ENCODE measurements around the gene SAP25.
"Not testable (repeated sequence)": the region's sequence is repeated elsewhere in the genome, so short reads cannot be mapped to it uniquely, and the experiment has no call there.

The SAP25 gene

DNA sequence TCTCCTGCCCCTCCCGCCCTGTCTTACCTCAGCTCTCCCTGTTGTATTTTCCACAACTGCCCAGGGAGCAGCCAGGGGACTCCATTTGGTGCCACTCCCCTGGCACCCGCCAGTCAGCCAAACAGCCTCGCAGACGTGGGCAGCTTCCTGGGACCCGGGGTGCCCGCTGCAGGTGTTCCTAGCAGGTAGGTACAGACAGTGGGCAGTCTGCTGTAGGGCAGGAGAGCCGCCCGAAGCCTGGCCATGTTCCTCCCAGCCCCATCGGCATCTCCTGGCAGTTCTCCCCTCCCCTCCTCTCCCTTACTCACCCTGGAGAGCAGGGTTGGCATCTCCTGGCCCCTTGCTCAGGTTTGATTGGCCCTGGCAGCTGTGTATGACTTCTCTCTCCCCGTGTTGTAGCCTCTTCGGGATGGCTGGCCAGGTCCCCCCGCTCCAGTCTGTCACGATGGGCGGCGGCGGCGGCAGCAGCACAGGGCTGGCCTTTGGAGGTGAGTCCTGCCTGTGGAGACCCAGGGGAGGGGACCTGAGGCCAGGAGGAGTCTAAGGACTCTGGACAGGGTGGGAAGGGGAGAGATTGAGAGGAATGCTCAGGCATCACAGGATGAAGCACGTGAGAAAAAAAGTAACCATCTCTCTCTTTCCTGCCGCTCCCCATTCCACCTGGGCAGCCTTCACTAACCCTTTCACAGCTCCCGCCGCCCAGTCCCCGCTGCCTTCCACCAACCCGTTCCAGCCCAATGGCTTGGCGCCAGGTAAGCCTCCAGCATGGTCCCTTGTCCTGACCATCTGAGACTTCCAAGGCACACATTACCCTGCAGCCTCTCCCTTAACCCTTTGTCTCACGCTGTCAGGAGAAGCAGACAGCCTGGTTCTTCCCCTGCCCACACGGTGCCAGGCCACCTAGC, 11.3 kb downstream of the SAP25 start:
- DNase-seq (ENCODE audit: low read depth in 3 of 3, low spot score in 1 of 3), result no peak

DNA sequence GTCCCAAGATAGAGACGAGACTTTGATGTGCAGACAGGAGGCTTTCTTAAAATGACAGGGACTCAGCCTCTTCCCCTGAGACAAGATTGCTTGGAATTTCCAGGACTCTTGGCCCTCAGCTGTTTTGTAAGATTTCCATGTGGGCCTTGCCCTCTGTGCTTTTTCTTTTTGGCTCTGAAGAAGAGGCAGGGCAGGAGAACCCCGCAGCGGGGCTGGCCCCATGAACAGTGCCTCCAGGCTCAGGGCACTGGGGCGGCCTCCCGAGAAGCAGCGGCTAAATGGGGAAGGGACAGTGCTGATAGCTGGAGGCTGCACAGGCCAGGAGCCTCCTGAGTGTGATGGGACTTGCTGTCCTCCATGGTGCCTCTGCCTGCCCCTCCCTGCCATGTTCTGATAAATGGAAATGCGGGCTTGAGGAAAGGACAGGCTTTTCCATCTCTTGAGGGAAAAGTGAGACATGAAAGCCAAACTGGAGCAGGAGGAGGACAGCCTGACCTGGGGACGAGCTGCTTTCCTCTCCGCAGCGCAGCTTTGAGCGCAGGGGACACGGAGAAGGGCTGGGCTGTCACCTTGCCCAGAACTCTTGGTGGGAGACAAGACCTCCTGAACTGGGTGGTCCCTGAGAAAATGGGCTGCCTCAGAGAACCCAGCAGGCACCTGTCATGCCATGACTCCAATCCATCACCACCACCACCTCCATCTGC, 12.1 kb downstream of the SAP25 start:
- no peak for DNase-seq (ENCODE audit: low read depth in 3 of 3, low spot score in 1 of 3)

DNA sequence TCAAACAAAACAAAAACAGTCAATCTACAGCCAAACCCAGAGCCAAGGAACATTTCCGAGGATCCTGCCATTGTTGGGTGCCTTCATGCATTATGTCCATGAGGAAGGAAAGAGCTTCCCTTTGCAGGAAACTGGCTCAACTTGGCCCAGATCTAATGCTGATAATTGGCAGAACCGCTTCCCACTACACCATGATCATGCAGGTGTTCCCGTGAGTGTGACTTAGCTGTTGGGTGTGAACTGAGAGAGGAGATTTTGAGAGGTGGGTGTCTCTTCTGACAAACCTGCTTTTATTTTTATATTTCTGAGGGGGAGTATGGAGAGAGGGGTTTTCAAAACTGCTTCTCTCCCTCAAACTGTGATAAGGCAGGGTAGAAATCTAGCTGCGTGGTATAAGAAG, 14.6 kb downstream of the SAP25 start:
- no peak for DNase-seq (ENCODE audit: low read depth in 3 of 3, low spot score in 1 of 3)

DNA sequence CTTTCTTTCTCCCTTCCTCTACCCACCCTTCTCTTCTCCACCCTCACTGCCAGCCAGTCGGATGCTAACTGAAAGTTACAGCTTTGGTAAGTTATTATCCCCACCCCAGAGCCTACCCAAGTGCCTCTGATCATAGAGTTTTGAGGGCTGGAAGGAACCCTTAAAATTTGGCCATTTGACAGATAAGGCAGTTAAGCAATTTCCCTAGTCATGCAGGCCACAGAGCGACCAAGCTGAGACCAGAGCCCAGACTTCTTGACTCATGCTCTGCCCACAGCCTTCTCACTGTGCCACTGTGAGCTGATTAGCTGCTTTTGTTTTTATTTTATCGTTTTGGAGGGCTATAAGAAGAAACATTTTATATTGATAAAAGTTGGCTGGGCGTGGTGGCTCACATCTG, 17.2 kb downstream of the SAP25 start:
- DNase-seq (ENCODE audit: low read depth in 3 of 3, low spot score in 1 of 3), result no peak

DNA sequence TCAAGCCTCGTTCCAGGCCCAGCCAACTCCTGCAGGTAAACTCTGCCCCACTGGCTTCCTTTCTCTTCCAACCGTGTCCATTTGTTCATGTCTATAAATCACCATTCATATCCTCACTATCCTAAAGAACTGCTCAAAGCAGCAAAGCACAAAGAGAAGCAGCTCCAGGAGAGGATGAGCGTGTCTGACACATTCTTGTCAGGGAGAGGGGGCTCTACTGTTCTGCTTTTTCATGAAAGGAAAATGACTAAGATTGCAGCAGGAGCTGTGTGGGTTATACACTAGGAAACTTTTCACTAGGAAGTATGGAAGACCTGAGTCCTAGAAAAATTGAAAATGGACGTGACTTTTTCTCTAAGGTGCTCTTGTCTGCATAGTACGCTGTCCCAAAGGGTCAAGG, 18.0 kb downstream of the SAP25 start:
- no peak for DNase-seq (ENCODE audit: low read depth in 3 of 3, low spot score in 1 of 3)

DNA sequence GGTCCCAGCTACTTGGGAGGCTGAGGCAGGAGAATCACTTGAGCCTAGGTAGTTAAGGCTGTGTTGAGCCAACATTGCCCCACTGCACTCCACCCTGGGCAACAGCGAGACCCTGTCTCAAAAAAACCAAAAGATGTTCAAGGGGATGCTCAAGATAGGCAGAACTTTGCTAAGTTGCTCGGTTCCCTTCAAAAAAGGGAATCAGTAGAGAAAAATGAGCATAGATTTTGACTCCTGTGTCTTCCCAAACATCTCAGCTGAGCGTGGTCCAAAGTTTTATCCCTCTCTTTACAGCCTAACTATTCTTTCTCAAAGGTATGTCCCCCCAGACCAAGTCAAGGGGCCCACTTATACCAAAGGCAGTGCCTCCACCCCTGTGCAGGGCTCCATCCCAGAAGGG, 20.7 kb downstream of the SAP25 start:
- no peak for DNase-seq (ENCODE audit: low read depth in 3 of 3, low spot score in 1 of 3)

DNA sequence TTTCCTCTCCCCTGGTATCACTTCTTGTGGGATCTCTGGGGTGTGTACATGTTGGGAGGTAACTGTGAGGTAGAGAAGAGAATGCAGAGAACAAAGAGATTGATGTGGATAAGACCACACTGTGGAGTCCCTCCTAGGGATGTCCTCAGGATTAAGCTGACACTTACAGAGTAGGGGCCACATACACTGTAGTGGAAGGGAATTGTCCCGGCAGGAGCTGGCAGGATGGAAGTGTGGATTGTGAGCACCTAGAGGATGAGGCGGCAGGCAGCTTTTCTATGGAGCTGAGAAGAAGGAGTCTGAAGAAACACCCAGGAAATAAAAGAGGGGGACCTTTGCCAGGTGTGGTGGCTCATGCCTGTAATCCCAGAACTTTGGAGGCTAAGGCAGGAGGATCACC, 21.2 kb downstream of the SAP25 start:
- no peak for DNase-seq (ENCODE audit: low read depth in 3 of 3, low spot score in 1 of 3)

DNA sequence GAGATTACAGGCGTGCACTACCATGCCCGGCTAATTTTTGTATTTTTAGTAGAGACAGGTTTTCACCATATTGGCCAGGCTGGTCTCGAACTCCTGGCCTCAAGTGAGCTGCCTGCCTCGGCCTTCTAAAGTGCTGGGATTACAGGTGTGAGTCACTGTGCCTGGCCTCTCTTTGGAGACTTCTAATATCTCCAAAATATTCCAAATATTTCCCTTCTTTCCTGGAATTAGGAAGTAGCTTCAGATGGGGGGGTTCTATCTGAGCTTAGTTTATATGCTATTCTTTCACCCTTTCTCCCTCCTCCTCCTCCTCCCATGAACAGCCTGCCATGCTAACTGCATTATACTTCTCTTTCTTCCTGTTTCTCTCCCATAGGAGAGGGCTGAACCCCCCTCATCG, 25.3 kb downstream of the SAP25 start:
- not testable (repeated sequence) for DNase-seq (ENCODE audit: low read depth in 3 of 3, low spot score in 1 of 3)

DNA sequence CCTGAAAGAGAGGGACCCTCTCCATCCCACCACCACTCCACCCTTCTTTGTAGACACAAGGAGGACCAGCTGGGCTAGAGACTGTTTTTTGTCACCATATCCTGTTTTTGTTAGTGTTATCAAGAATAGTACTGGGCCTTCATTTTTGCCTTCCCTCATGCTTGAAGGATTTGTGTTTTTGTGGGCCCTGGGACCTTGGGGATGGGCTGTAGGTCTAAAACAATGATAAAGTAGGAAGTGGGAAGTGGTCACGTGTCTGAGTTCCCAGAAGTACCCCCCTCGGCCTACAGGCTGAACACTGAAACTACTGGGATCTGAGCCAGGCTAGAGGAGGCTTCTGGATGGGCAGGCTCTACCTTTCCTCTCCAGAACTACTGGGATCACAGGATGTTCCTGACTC, 25.8 kb downstream of the SAP25 start:
- DNase-seq (ENCODE audit: low read depth in 3 of 3, low spot score in 1 of 3), result no peak

DNA sequence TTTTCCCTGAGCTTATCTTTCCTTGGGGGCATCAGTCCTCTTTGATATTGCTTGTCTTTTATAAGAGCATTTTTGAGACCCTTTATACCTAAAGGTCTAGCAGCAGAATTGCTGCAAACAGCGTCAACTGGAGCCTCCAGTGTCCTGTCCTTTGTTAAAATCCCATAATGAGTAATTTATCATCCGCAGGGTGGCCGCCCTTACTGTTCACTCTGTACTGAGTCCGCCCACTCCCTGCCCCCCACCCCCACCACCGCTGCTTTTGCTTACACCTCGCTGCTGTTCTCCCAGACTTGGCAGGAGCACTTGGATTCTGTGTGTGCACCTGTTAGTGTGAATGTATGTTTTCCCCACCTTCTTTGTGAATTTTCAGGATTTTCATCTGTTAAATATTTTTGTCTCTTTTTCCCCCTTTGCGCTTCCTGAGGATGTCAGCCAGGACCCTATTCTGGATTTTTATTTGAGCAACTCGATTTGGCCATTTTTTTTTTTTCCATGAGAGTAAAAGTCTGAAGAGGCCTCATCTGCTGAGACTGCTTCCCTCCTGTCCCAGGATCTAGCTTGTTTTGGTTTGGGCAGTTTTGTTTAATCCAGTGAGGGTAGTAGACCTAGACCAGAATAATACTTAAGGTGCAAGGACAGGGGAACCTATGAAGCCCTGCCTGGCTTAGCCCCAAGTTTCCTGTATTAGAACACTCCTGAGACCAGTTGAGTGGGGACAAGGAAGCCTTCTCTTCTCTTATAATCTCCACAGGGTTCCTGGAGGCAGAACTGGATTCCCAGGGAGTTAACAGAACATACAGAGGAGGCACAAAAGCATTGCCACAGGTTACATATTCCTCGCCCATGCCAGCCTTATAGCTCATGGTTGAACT, 26.5 kb downstream of the SAP25 start:
- DNase-seq (ENCODE audit: low read depth in 3 of 3, low spot score in 1 of 3), result no peak

DNA sequence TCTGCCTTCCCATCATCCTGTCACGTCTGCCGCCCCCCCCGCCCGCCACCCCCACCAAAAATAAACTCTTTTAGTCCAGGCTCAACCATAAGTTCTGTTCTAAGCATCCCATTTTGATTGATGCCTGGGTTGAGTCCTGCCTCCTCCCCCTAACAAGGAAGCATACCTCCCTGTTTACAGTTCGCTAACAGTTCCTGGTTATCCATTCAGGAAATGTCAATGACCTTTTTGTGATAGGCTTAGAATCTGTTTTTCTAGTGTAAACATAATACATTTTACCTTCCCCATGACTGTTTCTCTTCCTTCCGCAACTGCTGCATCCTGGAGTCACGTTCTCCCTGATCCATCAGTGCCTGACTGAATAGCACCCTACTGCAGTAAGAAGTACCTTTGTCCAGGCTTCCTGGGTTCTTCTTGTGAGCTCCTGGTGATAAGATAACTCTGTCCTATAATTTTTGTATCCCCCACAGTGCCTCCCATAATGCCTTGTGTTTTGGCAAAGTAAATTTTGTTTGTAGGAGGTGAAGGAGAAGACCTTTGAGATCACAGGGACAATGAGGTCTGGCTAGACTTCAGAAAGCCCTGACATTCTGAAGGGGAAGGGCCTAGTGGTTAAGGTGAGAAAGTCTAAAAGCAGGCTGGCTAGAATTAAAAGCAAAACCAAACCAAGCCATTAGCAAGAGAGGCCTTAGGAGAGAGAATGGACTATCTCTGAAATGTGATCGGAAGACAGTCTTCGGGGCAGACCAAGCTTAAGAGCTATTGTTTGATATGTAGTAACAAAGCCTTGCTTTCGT, 27.4 kb downstream of the SAP25 start:
- no peak for DNase-seq (ENCODE audit: low read depth in 3 of 3, low spot score in 1 of 3)

DNA sequence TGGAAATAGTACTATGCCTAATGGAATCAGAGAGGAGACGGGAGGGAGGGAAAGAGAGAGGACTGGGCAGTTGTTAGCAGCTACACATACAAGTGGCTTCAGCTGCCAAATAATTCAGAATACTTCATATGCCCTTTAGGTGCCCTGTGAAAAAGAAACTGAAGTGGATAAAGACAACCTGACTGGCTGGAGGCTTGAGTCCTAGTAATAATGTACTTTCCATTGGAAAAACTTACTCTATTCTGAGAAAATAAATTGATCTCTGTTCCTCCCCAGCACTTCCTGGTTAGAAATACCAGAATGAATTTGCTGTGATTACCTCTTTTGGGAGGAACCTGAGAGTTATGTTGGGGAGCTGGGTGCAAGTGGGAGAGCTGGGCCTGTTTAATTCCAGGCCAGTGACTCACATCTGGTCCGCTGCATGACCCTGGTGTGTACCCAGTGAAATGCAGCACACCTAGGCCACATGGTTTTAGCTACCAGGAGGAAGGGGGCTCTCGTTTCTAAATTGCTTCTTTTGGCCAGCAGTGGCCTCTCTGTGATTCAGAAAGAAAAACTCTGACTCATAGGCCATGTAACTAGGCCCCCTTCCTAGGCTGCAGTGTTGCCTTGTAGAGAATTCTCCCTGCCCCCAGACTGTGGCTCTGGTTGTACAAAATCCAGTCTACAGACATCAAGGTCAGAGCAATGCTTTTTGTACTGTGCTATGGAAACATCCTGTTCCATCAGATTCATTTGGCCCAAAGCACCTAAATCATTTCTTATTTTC, 28.2 kb downstream of the SAP25 start:
- no peak for DNase-seq (ENCODE audit: low read depth in 3 of 3, low spot score in 1 of 3)

DNA sequence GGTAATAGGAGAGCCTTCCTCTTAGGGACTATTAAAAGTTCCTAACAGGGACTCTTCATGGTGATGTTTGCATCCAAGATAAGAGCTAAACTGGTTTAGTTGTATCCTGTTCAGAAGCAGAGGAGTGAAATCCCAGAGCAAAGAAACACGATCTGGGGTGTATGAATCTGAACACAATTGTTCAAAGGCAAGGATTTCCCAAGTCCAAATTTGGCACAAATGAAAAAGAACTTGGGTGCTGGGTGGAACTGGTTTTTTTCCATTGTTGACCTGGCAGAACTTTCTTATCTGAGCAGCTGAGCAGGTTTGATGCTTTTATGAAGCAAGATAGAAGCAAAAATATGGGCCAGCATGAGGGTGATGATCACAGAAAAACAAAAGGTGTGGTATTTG, 28.7 kb downstream of the SAP25 start:
- DNase-seq (ENCODE audit: low read depth in 3 of 3, low spot score in 1 of 3), result no peak

DNA sequence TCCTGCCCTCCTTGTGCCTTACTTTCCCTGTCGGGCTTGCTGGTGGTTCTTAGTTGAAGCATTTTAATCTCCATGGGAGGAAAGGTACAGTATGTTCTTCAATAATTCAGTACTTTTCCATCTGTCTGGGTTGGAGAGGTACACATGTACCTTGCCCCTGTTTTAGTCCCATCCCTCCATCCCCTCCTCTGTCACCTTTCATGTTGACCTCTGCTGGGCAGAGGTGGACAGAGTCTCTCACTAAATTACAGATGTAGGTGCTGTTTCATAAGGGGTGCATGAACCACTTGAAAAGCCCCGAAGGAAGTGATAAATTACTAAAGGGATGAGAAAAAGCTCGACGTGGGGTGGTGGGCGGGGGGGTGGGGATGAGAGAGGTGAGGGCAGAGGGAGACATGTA, 29.3 kb downstream of the SAP25 start:
- no peak for DNase-seq (ENCODE audit: low read depth in 3 of 3, low spot score in 1 of 3)

DNA sequence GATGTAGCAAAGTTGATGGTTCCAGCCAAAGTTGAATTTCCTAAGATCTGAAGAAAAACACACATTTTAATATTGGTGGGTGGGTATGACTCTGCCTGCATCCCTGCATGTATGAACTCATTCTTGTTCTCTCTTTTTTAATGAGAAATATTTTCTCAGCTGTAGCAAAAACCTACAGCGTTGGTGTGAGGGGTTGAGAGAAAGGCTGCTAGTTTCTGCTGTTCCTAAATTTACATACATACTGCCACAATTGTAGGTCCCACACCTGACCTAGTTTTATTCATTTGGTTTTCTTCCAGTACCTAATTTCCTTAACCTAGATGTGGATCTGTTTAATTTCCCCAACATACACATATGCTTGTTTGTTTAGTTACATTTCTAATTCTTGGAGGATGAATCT, 30.1 kb downstream of the SAP25 start:
- DNase-seq (ENCODE audit: low read depth in 3 of 3, low spot score in 1 of 3), result no peak

DNA sequence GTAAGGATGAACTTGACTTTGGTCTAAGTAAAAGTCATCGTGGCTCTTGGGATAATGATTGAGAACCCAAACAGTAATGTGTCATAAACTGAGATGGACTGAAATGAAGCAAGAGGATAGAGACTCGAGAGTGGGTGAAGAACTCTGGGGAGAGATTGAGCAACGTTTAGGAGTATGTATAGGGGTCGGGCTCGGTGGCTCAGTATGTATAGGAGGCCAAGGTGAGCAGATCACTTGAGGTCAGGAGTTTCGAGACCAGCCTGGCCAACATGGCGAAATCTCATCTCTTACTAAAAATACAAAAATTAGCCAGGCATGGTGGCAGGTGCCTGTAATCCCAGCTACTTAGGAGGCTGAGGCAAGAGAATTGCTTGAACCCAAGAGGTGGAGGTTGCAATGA, 32.4 kb downstream of the SAP25 start:
- not testable (repeated sequence) for DNase-seq (ENCODE audit: low read depth in 3 of 3, low spot score in 1 of 3)

DNA sequence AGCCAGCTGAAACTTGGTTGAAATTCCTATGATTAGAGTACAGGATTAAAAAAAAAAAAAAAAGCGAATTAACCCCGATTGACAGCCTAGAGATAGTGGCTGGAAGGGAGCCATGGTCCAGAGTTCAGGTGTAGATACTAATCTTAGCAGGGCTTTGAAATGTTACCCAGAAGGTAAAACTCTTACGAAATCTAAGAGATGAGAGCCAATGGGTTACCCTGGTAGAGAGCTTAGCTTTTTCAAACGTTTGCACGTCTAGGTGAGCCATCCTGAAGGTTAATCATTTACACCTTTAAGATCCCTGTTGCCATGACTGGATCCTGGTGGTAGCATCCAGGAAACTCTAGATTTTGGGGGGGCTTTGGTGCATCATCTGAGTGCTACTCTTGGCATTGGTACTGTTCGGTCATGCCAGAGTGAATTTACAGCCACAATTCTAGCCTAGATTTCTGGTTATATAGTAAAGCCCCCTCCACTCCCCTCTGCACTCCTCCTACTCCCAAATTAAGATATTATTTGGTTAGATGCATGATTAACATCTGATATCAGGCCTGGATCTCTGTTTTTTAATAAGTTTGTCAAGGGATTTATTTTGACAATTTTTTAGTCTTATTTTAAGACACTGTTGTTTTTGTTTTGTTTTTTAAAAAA, 33.5 kb downstream of the SAP25 start:
- DNase-seq (ENCODE audit: low read depth in 3 of 3, low spot score in 1 of 3), result no peak

DNA sequence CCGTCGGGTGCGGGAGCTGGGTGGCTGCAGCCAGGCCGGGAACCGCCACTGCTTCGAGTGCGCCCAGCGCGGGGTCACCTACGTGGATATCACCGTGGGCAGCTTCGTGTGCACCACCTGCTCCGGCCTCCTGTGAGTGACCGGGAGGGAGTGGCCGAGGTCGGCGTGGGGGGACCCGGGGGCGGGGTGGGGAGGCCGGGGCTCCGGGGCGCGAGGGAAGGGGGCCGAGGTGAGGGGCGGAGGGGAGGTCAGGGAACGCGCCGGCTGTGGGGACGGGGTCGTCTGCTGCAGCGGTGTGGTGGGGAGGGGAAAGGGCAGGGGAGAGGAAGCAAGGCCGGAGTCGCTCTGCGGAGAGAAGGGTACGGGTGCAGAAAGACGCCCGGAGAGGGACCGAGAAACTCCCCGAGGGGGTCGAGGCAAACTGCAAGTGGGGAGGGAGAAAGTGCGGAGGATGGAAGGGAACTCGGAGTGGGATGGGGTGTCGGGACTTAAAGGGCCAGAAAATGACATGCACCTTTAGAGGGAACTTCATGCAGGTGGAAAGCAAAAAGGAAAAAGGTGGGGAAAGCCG, 34.2 kb downstream of the SAP25 start:
- no peak for DNase-seq (ENCODE audit: low read depth in 3 of 3, low spot score in 1 of 3)
